Measurements from ENCODE around the gene CLEC12A.

CLEC12A gene

GRCh38 chr12:10033783-10034545, 62.8 kb downstream of the CLEC12A start:
- DNase-seq (ENCODE audit: low read depth in 2 of 2), result no peak

Measured in stimulated activated CD4-positive, alpha-beta T cell treated with anti-CD3 and anti-CD28 coated beads, Interleukin-12 subunit alpha, Interleukin-12 subunit beta, amount 100 ng/mL, for 24 hours (primary cell).